Ecto neural progenitor cell (in vitro differentiated cells): ENCODE measurements around the gene UBR1.
"Not testable (repeated sequence)": the region's sequence is repeated elsewhere in the genome, so short reads cannot be mapped to it uniquely, and the experiment has no call there.

Source experiments
- DNase-seq: peaks from one replicate; pipeline ENCODE4 v3.0.0-alpha.2; 2018; ENCODE audit warnings: low spot score

The UBR1 gene

DNA sequence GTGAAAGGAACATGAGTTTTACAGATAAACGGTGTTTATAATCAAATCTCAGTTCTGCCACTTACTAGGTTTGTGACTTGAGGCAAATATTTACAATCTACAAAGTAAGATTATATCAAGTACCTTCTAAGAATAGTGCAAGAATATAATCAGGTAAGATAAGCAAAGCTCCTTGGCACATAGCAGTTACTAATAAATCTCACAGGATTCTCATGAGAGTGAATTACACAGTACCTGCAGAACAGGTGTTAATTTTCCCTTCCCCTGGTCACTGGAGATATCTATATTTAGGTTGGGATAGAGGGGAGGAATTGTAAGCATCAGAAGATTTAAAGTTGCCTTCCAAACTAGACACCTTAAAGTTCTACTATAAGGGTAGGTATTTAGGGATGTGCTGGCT, 53.0 kb downstream of the UBR1 start:
- DNase-seq, result no peak

DNA sequence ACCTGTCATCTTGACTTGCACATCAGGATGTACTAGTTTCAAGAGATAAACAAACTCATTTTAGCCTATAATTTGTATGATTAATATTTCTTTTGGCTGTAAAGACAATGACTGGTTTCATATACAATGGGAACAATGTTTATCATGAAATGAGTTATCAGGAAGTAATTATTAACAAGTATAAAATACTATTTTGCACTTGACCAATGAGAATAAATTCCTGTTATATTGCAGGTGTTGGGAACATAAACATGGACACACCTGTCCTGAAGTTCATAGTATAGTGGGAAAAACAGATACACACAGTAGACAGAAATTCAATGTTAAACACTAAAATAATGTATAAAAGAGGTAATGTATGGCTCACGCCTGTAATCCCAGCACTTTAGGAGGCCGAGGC, 56.9 kb downstream of the UBR1 start:
- DNase-seq, result no peak

DNA sequence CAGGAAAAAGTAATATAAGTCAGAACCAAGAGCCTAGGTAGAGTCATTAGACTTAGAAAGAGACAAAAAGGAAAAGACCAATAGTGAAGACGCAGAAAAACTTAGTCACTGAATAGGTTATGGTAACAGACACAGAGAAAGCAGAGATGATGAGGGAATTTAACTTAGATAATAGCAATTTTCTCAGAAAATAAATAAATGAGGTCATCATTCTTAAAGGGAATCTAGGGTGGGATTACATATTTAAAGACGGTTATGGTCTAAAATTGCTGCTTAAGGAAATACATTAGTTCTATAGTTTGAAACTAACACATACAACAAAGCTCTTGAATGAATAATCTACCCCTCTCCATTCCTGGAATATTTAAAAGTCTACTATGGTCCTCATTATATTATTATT, 59.4 kb downstream of the UBR1 start:
- DNase-seq, result no peak

DNA sequence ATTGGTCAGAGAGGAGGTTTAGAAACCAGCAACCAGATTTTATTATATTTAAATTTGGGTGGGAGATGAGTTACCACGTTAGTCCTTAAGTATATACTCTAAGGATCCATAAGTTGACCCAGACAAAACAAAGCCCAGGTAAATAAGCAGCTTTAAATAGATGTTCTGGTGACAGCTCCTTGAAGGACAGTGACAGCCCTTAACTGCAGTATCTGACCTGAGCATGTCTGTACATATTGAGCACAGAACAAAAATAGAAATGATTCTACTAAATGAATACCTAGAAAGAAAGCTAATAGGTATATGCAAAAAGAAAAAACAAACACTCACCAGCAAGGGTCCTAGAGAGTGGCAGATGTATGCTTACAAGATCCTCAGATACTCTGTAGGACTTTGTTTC, 63.0 kb downstream of the UBR1 start:
- DNase-seq, result no peak

DNA sequence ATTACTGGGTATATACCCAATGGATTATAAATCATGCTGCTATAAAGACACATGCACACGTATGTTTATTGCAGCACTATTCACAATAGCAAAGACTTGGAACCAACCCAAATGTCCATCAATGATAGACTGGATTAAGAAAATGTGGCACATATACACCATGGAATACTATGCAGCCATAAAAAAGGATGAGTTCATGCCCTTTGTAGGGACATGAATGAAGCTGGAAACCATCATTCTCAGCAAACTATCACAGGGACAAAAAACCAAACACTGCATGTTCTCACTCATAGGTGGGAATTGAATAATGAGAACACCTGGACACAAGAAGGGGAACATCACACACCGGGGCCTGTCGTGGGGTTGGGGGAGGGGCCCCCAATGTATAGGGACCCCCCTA, 64.8 kb downstream of the UBR1 start:
- DNase-seq, result not testable (repeated sequence)

- not testable (repeated sequence) for DNase-seq
Observed at GRCh38 chr15:43035240-43035639, 70.6 kb downstream of the UBR1 start.

DNA sequence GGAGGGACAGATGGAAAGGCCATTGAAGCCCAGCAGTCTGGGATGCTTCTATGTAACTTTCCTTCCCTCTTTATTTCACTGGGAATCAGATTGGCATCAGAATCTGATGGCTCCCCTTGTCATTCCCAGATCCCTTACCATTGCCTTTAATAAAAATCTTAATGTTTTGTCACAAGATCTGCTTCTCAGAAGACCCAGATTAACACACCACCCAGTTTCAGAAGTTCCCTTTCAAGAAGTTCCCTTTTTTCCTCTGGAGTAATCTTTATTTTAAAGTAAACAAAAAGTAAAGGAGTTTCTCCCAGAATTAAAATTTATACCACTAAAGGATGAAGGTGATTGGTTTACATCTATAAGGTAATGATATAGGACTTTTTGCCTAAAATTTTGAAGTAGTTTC, 76.4 kb downstream of the UBR1 start:
- DNase-seq, result no peak

DNA sequence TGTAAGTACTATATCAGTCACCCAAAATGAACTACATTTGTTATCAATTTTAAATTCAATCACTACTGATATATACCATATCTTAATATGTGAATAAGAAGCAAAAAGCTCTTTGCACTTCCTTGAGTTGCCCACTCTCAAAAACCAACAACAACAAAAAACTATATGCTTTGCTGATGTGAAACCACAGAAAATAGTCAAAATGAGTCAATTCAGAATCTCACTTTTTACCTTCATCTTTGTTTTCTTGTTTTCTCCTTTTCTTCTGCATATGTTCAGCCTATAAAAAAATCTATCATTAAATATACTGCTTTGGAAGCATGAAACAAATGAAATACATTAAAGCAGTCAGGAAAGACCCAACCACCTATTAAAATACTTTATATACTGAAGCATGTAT, 80.7 kb downstream of the UBR1 start:
- no peak for DNase-seq

DNA sequence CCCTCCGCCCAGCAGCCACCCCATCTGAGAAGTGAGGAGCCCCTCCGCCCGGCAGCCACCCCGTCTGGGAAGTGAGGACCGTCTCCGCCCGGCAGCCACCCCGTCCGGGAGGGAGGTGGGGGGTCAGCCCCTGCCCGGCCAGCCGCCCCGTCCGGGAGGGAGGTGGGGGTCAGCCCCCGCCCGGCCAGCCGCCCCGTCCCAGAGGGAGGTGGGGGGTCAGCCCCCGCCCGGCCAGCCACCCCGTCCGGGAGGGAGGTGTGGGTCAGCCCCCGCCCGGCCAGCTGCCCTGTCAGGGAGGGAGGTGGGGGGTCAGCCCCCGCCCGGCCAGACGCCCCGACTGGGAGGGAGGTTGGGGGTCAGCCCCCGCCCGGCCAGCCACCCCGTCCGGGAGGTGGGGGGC, 91.2 kb downstream of the UBR1 start:
- not testable (repeated sequence) for DNase-seq

DNA sequence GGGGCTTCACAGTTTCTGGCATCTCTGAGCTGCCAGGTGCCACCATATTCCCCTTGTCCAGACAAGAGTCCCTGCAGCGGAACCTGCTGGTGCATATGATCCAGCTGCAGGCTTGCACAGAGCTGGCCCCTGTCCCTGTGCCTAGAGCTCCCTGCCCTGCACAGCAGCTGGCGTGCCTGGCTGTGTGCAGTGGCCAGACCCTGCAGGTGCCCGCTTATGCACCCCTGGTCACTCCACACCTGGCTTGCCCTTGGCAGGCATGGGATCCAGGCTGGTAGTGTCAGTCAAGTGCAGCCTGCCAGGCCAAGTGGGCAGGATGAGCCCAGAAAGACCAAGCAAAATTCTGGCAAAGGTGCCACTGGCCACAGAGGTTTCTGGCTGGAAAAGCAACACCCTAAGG, 96.6 kb downstream of the UBR1 start:
- DNase-seq, result no peak

GRCh38 chr15:43008150-43008549, 97.7 kb downstream of the UBR1 start:
- DNase-seq, result no peak

- DNase-seq, result no peak
Observed at GRCh38 chr15:43007551-43007950, 98.3 kb downstream of the UBR1 start.

- no peak for DNase-seq
Observed at GRCh38 chr15:43006991-43007390, 98.8 kb downstream of the UBR1 start.

DNA sequence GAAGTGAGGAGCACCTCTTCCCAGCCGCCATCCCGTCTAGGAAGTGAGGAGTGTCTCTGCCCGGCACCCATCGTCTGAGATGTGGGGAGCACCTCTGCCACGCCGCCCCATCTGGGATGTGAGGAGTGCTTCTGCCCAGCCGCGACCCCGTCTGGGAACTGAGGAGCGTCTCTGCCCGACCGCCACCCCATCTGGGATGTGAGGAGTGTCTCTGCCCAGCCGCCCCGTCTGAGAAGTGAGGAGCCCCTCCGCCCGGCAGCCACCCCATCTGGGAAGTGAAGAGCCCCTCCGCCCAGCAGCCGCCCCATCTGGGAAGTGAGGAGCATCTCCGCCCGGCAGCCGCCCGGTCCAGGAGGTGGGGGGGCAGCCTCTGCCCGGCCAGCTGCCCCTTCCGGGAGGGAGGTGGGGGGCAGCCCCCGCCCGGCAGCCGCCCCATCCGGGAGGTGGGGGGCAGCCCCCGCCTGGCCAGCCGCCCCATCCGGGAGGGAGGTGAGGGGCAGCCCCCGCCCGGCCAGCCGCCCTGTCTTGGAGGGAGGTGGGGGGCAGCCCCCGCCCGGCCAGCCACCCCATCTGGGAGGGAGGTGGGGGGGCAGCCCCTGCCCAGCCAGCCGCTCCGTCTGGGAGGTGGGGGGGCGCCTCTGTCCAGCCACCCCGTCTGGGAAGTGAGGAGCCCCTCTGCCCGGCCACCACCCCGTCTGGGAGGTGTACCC, 100.8 kb downstream of the UBR1 start:
- DNase-seq, result not testable (repeated sequence)

- no peak for DNase-seq
Observed at GRCh38 chr15:42999201-42999779, 106.5 kb downstream of the UBR1 start.

DNA sequence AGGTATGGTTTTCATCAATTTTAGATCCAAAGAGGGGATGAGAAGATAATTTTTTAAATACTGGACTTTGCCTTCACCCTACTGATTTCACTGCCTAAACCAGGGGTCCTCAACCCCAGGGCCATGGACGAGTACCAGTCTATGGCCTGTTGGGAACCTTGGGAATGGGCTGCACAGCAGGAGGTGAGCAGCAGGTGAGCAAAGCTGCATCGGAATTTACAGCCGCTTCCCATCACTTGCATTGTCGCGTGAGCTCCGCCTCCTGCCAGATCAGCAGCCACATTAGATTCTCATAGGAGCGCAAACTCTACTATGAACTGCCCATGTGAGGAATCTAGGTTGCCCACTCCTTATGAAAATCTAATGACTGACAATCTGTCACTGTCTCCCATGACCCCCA, 109.0 kb downstream of the UBR1 start:
- no peak for DNase-seq

GRCh38 chr15:42994546-42994945, 111.3 kb downstream of the UBR1 start:
- DNase-seq, result no peak

GRCh38 chr15:42992626-42993025, 113.2 kb downstream of the UBR1 start:
- no peak for DNase-seq

- no peak for DNase-seq
Observed at GRCh38 chr15:42986693-42987342, 119.0 kb downstream of the UBR1 start.

- DNase-seq, result no peak
Observed at GRCh38 chr15:42984493-42985034, 121.3 kb downstream of the UBR1 start.

DNA sequence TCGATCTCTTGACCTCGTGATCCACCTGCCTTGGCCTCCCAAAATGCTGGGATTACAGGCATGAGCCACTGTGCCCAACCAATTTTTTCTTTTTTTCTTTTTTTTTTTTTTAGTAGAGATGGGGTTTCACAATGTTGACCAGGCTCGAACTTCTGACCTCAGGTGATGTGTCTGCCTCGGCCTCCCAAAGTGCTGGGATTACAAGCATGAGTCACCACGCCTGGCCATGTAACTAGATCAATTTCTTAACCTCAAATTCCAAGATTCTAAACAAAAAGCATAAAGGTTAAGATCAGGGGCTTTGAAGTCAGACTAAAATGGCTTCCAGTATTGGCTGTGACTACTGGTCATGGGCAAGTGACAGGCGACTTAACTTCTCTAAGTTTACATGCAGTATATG, 126.7 kb downstream of the UBR1 start:
- not testable (repeated sequence) for DNase-seq

- DNase-seq, result no peak
Observed at GRCh38 chr15:42974202-42974862, 131.5 kb downstream of the UBR1 start.

DNA sequence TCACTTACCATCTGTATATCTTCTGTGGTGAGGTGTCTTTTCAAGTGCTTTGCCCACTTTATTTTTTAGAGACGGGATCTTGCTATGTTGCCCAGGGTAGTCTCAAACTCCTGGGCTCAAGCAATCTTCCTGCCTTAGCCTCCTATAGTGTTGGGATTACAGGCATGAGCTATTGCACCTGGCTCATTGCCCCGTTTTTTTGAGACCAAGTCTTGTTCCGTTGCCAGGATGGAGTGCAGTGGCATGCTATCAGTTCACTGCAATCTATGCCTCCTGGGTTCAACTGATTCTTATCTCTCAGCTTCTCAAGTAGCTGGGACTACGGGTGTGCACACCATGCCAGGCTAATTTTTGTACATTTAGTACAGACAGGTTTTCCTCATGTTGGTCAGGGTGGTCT, 132.7 kb downstream of the UBR1 start:
- DNase-seq, result no peak
